ENCODE results near the gene SPDYE16.
A peak's percentile ranks its signal among the peaks of the same experiment; 100 is the strongest.
"Not testable (repeated sequence)": the region's sequence is repeated elsewhere in the genome, so short reads cannot be mapped to it uniquely, and the experiment has no call there.

Gene SPDYE16

DNA sequence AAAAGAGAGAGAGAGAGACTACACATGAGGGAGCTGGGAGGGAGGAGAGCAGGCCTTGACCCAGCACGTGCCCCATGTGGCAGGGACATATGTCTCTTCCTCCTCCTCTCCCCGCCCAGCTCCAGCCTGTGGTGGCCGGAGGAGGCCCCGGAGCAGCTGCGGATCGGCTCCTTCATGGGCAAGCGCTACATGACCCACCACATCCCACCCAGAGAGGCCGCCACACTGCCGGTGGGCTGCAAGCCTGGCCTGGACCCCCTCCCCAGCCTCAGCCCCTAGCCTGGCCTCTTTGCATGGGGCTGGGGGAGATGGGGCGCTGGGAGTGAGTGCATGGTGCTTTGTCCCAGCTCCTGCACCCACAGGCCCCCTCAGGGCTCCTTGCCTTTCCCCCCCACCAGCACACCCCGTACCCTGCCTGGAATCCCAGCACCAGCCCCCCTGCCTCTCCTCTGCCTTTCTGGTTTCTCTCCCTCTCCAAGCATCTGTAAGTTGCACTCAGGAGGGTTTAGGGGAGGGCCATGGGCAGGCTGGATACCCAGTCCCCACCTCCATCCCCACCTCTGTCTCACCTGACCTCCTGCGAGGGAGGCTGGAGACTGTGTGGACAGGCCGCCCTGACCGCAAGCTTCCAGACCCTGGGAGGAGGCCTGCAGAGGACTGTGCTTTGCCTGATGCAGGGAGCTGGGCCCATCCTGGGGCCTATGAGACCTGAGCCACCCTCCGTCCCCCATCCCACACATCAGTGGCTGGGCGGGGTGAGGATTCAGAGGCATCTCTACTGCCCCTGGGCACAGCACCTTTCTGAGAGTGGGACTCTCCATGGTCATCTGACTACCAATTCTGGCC lies 27.9 kb downstream of the SPDYE16 start:
- DNase-seq, result no peak
- no peaks in the 10 kb centered on the region; the same call in 1 of the 2 replicates for H3K4me1 ChIP-seq
- TF ChIP-seq, protein P1, sequence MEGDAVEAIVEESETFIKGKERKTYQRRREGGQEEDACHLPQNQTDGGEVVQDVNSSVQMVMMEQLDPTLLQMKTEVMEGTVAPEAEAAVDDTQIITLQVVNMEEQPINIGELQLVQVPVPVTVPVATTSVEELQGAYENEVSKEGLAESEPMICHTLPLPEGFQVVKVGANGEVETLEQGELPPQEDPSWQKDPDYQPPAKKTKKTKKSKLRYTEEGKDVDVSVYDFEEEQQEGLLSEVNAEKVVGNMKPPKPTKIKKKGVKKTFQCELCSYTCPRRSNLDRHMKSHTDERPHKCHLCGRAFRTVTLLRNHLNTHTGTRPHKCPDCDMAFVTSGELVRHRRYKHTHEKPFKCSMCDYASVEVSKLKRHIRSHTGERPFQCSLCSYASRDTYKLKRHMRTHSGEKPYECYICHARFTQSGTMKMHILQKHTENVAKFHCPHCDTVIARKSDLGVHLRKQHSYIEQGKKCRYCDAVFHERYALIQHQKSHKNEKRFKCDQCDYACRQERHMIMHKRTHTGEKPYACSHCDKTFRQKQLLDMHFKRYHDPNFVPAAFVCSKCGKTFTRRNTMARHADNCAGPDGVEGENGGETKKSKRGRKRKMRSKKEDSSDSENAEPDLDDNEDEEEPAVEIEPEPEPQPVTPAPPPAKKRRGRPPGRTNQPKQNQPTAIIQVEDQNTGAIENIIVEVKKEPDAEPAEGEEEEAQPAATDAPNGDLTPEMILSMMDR (IDR thresholded peaks at IDR 0.05; ENCODE audit: low read depth, low read length), result no peak
- H3K9me3 ChIP-seq, result no peaks in the 10 kb centered on the region
- no peak overlapping the region for H3K4me3 ChIP-seq (ENCODE audit: low read depth, low read length)
- H3K36me3 ChIP-seq, result no peaks in the 10 kb centered on the region
- no peaks in the 10 kb centered on the region for H3K27me3 ChIP-seq

DNA sequence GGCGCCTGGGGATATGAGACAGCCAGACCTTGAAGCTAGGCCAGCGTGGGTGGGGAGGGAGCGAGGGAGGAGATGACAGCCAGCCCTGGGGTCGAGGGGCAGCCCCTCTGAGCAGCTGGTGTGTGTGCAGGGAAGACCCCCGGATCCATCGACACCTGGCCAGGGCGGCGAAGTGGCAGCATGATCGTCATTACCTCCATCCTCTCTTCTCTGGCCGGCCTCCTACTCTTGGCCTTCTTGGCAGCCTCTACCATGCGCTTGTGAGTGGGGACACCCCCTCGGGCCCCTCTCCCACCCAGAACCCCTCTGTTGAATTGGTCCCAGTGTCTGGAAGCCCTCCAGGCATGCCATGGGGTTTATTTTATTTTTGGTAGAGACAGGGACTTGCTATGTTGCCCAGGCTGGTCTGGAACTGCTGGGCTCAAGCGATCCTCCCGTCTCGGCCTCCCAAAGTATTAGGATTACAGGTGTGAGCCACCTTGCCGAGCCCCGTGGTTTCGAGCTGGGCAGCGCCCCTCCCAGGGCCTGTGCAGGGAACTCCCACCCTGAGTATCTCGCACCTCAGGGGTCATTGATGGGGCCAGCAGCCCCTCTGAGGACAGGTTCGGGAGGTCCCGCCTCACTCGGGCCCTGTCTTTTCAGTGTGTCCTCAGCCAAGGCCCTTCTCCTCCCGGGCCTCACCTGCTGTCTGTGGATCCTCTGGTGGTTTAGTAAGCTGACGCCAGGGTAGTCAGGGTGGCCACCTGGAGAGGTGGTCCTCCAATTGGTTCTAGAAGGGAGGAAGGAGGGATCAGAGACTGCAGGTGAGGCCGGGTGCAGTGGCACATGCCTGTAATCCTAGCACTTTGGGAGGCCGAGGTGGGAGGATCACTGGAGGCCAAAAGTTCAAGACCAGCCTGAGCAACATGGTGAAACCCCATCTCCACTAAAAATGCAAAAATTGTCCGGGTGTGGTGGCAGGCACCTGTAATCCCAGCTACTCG lies 29.0 kb downstream of the SPDYE16 start:
- no peaks in the 10 kb centered on the region for H3K27me3 ChIP-seq
- H3K4me1 ChIP-seq, result no peaks in the 10 kb centered on the region; the same call in 1 of the 2 replicates
- no peak for DNase-seq
- no peaks in the 10 kb centered on the region for H3K36me3 ChIP-seq
- TF ChIP-seq, protein P1 (IDR thresholded peaks at IDR 0.05; ENCODE audit: low read depth, low read length), result no peak
- H3K4me3 ChIP-seq (ENCODE audit: low read depth, low read length), result no peak overlapping the region
- no peaks in the 10 kb centered on the region for H3K9me3 ChIP-seq

GRCh38 chr7:76512941-76513816 lies 29.9 kb downstream of the SPDYE16 start:
- Histone ChIP-seq H3K36me3 (no peaks in the 10 kb centered on the region), H3K4me3 (ENCODE audit: low read depth, low read length) (no peak overlapping the region), H3K9me3 (no peaks in the 10 kb centered on the region), H3K27me3 (no peaks in the 10 kb centered on the region), H3K4me1 (no peaks in the 10 kb centered on the region; the same call in 1 of the 2 replicates)
- peak; percentile 46 for DNase-seq
- TF ChIP-seq, protein P1 (IDR thresholded peaks at IDR 0.05; ENCODE audit: low read depth, low read length), result peak; percentile 40

GRCh38 chr7:76511911-76512885 lies 30.9 kb downstream of the SPDYE16 start:
- not testable (repeated sequence) for DNase-seq; H3K36me3 ChIP-seq; H3K27me3 ChIP-seq; H3K9me3 ChIP-seq; H3K4me3 ChIP-seq (ENCODE audit: low read depth, low read length); H3K4me1 ChIP-seq

GRCh38 chr7:76511200-76511910 lies 31.7 kb downstream of the SPDYE16 start:
- not testable (repeated sequence) for DNase-seq; H3K9me3 ChIP-seq; H3K4me3 ChIP-seq (ENCODE audit: low read depth, low read length); H3K36me3 ChIP-seq; H3K4me1 ChIP-seq; H3K27me3 ChIP-seq
